Measurements from ENCODE around the gene DERL2.

DNA sequence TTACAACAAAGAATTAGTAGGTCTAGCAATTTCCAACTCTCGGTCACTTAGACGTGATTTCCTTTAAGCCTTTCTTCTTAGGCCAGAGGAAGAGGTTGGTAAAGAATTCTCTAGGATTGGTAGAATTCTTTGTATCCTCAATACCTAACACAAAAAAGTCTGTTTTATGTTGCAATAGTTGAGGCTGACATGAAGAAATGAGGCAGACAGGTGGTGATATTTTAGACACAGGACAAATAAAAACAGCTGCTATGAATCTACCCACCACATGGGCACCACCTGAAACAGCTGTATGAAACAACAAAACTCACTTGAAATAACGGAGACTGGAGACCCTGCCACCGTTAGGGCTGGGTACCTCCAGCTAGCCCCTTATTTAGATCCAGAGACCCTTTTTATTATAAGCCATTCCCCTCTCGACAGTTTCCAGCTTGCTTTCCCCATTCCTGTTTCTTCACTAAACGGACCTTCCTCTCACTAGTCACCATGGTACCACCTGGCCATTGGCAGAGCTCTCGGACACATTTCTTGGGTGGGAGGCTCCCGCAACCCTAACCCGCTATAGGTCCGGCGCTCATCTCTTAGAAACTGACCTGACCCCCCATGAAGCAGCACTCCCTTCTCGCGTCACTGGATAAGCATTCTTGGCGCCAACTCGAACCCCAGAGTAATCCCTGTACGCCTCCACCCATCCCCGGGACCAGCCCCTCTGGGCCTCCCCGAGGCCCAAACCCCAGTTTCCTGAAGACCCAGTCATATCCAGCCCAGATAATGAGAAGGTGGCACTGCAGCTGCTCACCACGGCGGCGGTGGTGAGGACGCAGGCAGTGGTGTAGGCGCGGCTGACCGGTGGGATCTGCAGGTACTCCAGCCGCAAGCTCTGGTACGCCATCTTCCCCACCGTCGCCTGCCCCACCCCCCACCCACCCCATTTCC lies at the start of gene DERL2:
- TF ChIP-seq, protein P1, sequence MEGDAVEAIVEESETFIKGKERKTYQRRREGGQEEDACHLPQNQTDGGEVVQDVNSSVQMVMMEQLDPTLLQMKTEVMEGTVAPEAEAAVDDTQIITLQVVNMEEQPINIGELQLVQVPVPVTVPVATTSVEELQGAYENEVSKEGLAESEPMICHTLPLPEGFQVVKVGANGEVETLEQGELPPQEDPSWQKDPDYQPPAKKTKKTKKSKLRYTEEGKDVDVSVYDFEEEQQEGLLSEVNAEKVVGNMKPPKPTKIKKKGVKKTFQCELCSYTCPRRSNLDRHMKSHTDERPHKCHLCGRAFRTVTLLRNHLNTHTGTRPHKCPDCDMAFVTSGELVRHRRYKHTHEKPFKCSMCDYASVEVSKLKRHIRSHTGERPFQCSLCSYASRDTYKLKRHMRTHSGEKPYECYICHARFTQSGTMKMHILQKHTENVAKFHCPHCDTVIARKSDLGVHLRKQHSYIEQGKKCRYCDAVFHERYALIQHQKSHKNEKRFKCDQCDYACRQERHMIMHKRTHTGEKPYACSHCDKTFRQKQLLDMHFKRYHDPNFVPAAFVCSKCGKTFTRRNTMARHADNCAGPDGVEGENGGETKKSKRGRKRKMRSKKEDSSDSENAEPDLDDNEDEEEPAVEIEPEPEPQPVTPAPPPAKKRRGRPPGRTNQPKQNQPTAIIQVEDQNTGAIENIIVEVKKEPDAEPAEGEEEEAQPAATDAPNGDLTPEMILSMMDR (IDR thresholded peaks at IDR 0.05) = no peak
- TF ChIP-seq EP300 (IDR thresholded peaks at IDR 0.05) (no peak), POLR2A (IDR thresholded peaks at IDR 0.05) (peak; percentile 26 to 28)
